HCT116 (cell line): ENCODE measurements around the gene RHEX. TPM values are rescaled to one million over a fixed set of nuclear protein-coding genes. Genes with fewer than 3 reads are reported as not detected.

Source experiments
- ATAC-seq: fragments of 200-7000 bp; cut with Tn5 transposase; 2 replicates; pipeline ENCODE4 v1.9.1; 2020; ENCODE audit warnings: mild to moderate bottlenecking, moderate library complexity
- BruUV-seq: library from RNA; stranded (reverse); fragments of 400-500 nt; replicated peaks from 2 replicates; lab custom pipeline; 2021; lab: Mats Ljungman, UMichigan
- CTCF ChIA-PET: fragments of 300-600 bp; sonication (Branson Sonifier 250); formaldehyde crosslinking; loops from one replicate; lab custom pipeline; 2021; ENCODE audit warnings: antibody characterized with exemption; lab: Charles Lee
- POLR2A ChIA-PET: fragments of 300-600, 350-600 bp; sonication (Branson Sonifier 250); formaldehyde crosslinking; loops from one replicate; lab custom pipeline; 2021; ENCODE audit warnings: antibody characterized with exemption; lab: Charles Lee
- RAD21 ChIA-PET, 2 experiments: fragments of 300-600 bp; sonication (Branson Sonifier 250); formaldehyde crosslinking; loops; one replicate each; lab custom pipeline; 2023; ENCODE audit warnings: low total read pairs in 2 of 2; ENCODE audit not compliant: uncharacterized antibody in 2 of 2, unreplicated experiment in 2 of 2, low non-redundant PET in 1 of 2; lab: Charles Lee
- DNase-seq: peaks from one replicate; pipeline ENCODE4 v3.0.0-alpha.2; 2010; ENCODE audit warnings: low read depth, low spot score
- H2AFZ ChIP-seq: fragments of 200-600 bp; shearing (Covaris generic), sonication (generic); 2 replicates; pipeline ENCODE4 v1.6.1; 2017; ENCODE audit warnings: low read depth, mixed run types, mixed read lengths, antibody characterized with exemption, low read length; ENCODE audit not compliant: poor library complexity, severe bottlenecking
- H3K27ac ChIP-seq: 2 replicates; pipeline ENCODE4 v1.5.1; 2012; ENCODE audit warnings: low read depth, low read length
- H3K27me3 ChIP-seq: fragments of 200-600 bp; sonication (generic); 2 replicates; pipeline ENCODE4 v1.6.1; 2016; ENCODE audit warnings: mixed run types, low read length, mixed read lengths; ENCODE audit not compliant: insufficient read depth
- H3K36me3 ChIP-seq, 2 experiments: fragments of 200-500 bp in 1 of 2; fragments of 200-600 bp in 1 of 2; sonication (Bioruptor generic) in 1 of 2; sonication (generic) in 1 of 2; 2 replicates each; pipeline versions ENCODE4 v1.5.1 to v1.6.1; 2014 to 2016; ENCODE audit warnings: low read length in 2 of 2, inconsistent platforms in 1 of 2, mixed read lengths in 1 of 2, mixed run types in 1 of 2; ENCODE audit not compliant: insufficient read depth in 2 of 2, control insufficient read depth in 1 of 2
- H3K4me1 ChIP-seq, 2 experiments: fragments of 200-600 bp in 1 of 2; sonication (generic) in 1 of 2; 2 replicates each; pipeline versions ENCODE4 v1.5.1 to v1.6.1; 2012 to 2017; ENCODE audit warnings: low read length in 2 of 2, inconsistent platforms in 1 of 2, mild to moderate bottlenecking in 1 of 2, mixed read lengths in 1 of 2, mixed run types in 1 of 2, moderate library complexity in 1 of 2; ENCODE audit not compliant: insufficient read depth in 2 of 2, control insufficient read depth in 1 of 2
- H3K4me2 ChIP-seq: fragments of 200-600 bp; sonication (generic); 2 replicates; pipeline ENCODE4 v1.6.1; 2017; ENCODE audit warnings: mixed run types, low read length, mixed read lengths
- H3K4me3 ChIP-seq, 2 experiments: fragments of 200-600 bp in 1 of 2; sonication (generic) in 1 of 2; replicated peaks in 1 of 2; 2 replicates each; pipeline ENCODE4 v1.5.1; 2011 to 2016; ENCODE audit warnings: low read length in 2 of 2, control low read depth in 1 of 2, low read depth in 1 of 2, mild to moderate bottlenecking in 1 of 2, mixed read lengths in 1 of 2, mixed run types in 1 of 2
- H3K79me2 ChIP-seq: fragments of 200-600 bp; sonication (generic); 2 replicates; pipeline ENCODE4 v1.6.1; 2017; ENCODE audit warnings: mild to moderate bottlenecking, mixed run types, low read length, moderate library complexity, mixed read lengths; ENCODE audit not compliant: insufficient read depth
- H3K9ac ChIP-seq: fragments of 200-600 bp; sonication (generic); 2 replicates; pipeline ENCODE4 v1.6.1; 2016; ENCODE audit warnings: low read length, mixed read lengths
- H3K9me2 ChIP-seq: fragments of 200-600 bp; sonication (generic), shearing (Covaris generic); 2 replicates; pipeline ENCODE4 v1.6.1; 2017; ENCODE audit warnings: mixed run types, mild to moderate bottlenecking, moderate library complexity; ENCODE audit not compliant: insufficient read depth
- H3K9me3 ChIP-seq, 2 experiments: fragments of 200-500 bp in 1 of 2; fragments of 200-600 bp in 1 of 2; sonication (Bioruptor generic) in 1 of 2; sonication (generic) in 1 of 2; 2 replicates each; pipeline ENCODE4 v1.6.1; 2014 to 2017; ENCODE audit warnings: low read length in 2 of 2, mixed read lengths in 2 of 2, inconsistent platforms in 1 of 2, low read depth in 1 of 2, mild to moderate bottlenecking in 1 of 2, mixed run types in 1 of 2, moderate library complexity in 1 of 2; ENCODE audit not compliant: control insufficient read depth in 1 of 2, insufficient read depth in 1 of 2
- H4K20me1 ChIP-seq: fragments of 200-600 bp; sonication (generic), shearing (Covaris generic); 2 replicates; pipeline ENCODE4 v1.6.1; 2017; ENCODE audit warnings: mixed run types, mild to moderate bottlenecking, moderate library complexity; ENCODE audit not compliant: insufficient read depth
- ATF3 ChIP-seq: IDR thresholded peaks from 2 replicates; pipeline ENCODE4 v1.6.1; 2012
- intact Hi-C: fragments of 100-400 bp; cut with micrococcal nuclease; formaldehyde crosslinking; loops from 2 replicates; pipeline ENCODE4 v1.10.0; 2022
- total RNA-seq: library from RNA; stranded (reverse); gene quantifications from one replicate; pipeline ENCODE4 v1.2.1, GENCODE V29; 2021; ENCODE audit not compliant: unreplicated experiment

The RHEX gene
- total RNA-seq, 1 experiment from 2014 or later: not detected

DNA sequence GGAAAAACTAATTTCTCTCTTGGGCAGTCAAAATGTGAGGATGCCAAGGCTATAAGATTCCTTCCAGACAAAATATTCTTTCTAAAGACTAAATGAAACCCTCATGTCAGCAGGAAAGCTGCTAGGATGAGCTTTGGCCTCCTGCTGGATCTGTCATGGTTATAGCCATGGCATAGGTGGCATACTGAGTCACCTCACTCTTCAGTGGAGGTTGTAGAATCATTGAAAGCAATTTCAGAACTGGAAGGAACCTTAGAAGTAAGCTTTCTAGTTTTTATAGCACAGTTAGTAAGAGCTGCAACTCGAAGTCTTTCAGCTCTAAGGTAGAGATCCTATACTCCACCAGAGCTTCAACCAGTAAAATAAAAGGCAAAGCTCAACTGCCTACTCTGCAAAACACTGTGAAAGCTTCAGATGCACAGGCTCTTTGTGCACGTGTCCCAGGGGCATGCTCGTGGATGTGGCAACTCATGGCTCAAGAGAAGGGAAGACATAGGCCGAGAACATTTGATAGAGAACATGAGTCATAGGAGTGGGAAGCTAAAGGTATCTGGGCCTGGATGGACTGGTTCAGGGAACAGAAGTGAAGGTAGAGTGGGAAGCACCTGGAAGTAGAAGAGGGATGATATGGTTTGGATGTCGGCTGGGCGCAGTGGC, 58.4 kb downstream of the RHEX start:
- Histone ChIP-seq H3K36me3 (no peaks in the 10 kb centered on the region), H3K4me1 (no peaks in the 10 kb centered on the region), H3K9ac (no peak overlapping the region), H3K79me2 (no peaks in the 10 kb centered on the region), H3K27me3 (no peaks in the 10 kb centered on the region; the same call in 1 of the 2 replicates), H4K20me1 (no peaks in the 10 kb centered on the region), H2AFZ (no peak overlapping the region), H3K4me2 (no peak overlapping the region), H3K4me3 (no peak overlapping the region), H3K9me3 (no peaks in the 10 kb centered on the region), H3K27ac (no peak overlapping the region), H3K9me2 (no peaks in the 10 kb centered on the region)
- ChIA-PET RAD21 (no interaction called here), POLR2A (no interaction called here), CTCF (interaction anchor here (0.8 to 1.2 kb wide), 2 partner anchors 127 to 134 kb away, joined by 4 read pairs; no protein-coding TSS in a partner anchor)
- TF ChIP-seq ATF3: no peak
- DNase-seq: no peak
- no peak for ATAC-seq
- no TSS peak for BruUV-seq
- intact Hi-C loops: no loop called here

DNA sequence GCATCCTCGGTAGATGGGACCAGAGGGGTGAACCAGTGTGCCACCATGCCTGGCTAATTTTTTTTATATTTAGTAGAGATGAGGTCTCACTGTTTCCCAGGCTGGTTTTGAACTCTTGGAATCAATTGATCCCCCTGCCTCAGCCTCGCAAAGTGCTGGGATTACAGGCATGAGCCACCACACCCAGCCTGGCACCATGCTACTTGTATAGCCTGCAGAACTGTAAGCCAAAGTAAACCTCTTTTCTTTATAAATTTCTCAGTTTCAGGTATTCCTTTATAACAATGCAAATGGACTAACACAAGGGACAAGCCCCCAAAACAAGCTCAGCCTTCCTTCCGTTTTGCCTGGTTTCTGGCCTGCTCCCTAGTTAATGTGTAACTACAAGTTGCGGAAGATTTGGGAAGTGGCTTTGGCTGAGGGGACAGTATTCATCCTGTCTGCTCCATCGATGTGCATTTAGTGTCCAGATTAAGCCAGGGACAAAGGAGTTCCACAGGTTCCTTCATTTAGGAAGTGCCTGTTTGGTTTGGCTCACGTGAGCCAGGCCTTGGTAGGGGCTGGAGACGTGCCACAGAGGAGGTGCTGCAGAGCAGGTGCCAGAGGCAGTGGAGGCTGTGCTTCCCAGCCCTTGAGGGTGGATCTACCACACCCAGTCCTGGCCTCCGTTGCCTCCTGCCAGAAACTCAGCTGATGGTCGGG, 59.8 kb downstream of the RHEX start:
- Histone ChIP-seq H3K9ac (no peak overlapping the region), H4K20me1 (no peaks in the 10 kb centered on the region), H3K27me3 (no peaks in the 10 kb centered on the region; the same call in 1 of the 2 replicates), H3K9me2 (no peaks in the 10 kb centered on the region), H3K9me3 (no peaks in the 10 kb centered on the region), H3K4me1 (peaks cover 0 to 7% of the 10 kb centered on the region in 2 experiments; a peak in 1 of 4 replicates), H3K36me3 (no peaks in the 10 kb centered on the region)
- ChIA-PET CTCF (no interaction called here), POLR2A (no interaction called here), RAD21 (no interaction called here)
- ATAC-seq: no peak
- intact Hi-C loops: no loop called here
- TF ChIP-seq ATF3: no peak
- TF ChIP-seq, all 23 proteins: peak for 0
- H2AFZ ChIP-seq: no peak overlapping the region
- no peak overlapping the region for H3K4me2 ChIP-seq
- H3K27ac ChIP-seq: no peak overlapping the region
- no peak for DNase-seq
- no peaks in the 10 kb centered on the region for H3K79me2 ChIP-seq
- H3K4me3 ChIP-seq: no peak overlapping the region
- BruUV-seq: no TSS peak
